HG03175 (cell line): Measurements from ENCODE around the gene GMDS.

Source experiments
- ATAC-seq: cut with Tn5 transposase; IDR thresholded peaks from one replicate; pipeline ENCODE4 v1.9.1; 2021; ENCODE audit warnings: mild to moderate bottlenecking, moderate library complexity; ENCODE audit not compliant: unreplicated experiment

GMDS gene

DNA sequence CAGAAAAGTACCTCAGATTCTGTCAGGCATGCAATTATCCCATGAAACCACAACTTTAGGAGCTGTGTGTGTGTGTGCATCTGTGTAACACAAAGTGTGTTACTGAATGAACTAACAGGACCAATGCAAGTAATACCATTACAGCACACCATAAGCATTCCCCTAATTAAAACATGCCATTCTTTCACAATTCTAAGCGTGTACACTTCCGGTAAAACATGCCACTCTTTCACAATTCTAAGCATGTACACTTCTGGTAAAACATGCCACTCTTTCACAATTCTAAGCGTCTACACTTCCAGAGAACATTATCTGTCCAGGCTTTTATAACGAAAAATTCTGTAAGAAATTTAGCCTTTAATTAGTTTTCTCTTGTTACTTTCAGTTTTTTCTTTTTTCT lies 238.2 kb downstream of the GMDS start:
- ATAC-seq, result no peak

DNA sequence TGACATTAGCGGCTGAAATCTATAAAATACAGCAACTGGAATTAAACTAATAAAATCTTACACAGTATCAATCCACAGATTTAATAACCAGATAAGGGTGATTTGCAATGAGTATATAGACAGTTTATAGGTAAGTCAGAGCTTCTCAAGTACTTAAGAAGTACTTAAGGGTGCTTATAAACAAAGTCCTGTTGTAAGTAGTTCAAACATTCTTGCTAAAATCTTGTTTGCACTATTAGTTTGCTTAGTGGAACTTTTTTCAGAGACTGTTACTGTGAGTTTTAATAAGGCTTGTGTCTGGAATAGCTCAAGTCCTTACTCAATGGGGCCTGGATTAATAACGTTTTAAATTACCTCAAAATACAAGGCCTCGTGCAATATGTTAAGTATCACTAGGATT lies 240.5 kb downstream of the GMDS start:
- ATAC-seq, result no peak

DNA sequence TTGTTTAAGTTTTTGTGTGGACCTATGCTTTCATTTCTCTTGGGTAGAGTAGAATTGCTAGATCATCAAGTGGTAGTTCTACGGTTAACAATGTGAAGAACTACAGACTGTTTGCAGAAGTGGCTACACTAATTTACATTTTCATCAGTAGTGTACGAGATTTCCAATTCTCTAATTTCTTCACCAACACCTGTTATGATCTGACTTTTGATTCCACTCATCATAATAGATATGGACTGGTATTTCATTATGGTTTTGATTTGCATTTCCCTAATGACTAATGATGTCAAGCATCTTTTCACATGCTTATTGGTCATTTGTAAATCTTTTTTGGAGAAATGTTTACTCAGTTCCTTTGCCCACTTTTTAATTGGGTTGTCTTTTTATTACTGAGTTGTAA lies 244.4 kb downstream of the GMDS start:
- ATAC-seq, result no peak

DNA sequence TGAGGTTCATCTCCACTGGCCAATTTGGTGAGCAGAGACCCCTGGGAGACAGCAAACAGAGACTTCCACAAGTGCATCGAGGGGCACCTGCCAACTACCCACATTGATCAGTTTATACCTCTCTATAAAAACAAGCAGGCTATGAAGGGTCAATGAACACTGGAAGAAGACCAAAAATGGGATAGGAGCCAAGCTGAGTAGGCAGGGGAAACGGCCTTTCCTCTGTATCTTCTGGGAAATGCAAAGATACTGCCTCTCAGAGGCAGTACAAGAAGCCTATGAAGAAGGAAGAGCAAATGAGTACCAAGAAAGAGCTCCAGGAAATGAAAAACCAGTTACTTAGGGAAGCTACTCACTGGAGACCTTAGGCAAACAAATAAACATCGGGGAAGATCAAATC lies 247.7 kb downstream of the GMDS start:
- ATAC-seq, result no peak

DNA sequence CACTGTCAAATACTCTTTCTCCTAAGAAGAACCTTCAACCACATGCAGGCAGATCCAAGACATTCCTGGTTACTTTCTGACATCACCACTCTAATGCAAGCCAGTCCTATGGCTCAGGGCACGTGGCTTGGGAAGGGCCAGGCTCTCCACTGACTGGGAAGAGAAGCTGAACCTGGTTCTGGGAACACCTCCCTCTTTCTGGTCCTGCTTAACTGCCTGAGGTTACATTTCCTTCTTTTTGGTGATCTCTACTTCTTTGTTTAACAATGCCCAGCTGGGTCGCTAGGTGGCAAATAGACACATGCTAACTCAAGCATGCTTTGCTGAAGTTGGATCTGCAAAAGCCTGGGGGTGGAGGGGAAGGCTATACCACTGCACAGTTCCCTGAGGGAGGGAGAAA lies 249.8 kb downstream of the GMDS start:
- ATAC-seq, result no peak

DNA sequence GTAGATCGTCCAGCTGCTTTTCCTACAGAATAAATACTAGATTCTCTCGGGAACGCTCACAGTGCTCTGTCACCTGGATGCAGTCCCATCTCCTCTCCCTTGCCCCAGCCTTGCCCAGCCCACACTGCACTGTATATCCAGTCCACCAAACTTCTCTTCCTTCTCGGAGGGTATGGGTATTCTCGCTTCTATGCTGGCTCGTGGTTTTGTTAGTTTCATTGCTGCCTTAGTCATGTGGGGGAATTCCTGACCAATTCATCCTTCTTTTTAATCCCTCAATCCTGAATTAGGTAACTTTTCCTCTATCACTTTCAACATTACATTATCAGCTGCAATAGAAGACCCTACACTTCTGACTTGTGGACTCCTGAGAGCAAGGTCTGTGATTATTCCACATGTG lies 252.4 kb downstream of the GMDS start:
- ATAC-seq, result no peak

DNA sequence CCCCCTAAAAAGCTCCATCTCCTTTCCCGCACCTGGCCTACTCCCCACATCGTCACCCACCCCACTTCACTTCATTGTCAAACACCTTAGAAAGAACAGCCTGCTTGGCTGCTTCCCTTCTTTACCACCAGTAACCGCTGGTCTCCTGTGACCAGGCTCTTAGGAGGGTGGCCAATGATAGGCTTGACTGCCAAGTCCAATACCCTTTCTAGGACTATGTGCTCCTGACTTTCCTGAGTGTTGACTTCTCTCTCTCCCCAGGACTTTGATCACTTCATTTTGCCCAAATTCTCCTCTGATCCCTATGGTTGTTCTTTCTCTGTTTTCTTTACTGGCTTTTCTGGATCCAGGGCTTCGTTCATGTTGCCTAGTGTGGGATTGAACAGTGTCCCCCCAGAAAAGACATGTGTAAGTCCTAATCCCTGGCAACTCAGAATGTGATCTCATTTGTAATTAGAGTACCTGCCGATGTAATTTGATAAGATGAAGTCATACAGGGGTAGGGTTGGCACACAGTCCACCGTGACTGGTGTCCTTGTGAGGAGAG lies 254.0 kb downstream of the GMDS start:
- ATAC-seq, result no peak

DNA sequence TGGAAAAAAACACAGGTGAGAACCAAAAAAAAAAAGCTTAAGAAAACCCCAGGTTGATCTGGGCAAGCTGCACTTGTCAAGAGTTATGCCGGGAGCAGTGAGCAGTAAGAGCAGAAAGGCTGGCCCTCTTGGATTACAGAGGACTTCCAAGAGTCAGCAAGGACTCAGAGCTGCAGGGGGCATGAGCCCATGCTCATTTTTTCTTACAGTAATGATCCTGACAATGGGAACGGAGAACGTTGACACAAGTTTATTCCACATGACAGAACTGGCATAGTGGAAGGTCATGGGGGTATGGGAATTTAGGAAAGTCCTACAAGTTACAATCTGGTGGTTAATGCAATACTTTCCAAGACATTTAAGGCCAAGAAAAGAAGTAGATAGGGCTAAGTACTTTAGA lies 256.6 kb downstream of the GMDS start:
- no peak for ATAC-seq

DNA sequence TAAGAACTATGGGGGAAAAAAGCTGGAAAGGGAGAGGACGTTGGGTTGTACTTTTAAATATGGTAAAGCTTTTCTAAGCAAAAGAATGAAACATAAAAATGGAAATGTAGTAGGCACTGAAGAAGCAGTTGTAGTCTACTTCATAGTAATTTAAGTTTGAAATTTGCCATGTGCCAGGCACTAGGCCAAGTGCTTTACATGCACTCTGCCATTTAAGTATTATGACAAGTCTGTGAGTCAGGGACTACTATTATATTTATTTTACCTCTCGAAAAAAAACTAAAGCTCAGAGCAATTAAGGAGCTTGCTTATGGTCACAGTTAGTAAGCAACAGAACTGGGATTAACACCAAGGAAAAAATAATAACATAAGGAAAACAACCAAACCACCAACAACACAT lies 257.8 kb downstream of the GMDS start:
- no peak for ATAC-seq

DNA sequence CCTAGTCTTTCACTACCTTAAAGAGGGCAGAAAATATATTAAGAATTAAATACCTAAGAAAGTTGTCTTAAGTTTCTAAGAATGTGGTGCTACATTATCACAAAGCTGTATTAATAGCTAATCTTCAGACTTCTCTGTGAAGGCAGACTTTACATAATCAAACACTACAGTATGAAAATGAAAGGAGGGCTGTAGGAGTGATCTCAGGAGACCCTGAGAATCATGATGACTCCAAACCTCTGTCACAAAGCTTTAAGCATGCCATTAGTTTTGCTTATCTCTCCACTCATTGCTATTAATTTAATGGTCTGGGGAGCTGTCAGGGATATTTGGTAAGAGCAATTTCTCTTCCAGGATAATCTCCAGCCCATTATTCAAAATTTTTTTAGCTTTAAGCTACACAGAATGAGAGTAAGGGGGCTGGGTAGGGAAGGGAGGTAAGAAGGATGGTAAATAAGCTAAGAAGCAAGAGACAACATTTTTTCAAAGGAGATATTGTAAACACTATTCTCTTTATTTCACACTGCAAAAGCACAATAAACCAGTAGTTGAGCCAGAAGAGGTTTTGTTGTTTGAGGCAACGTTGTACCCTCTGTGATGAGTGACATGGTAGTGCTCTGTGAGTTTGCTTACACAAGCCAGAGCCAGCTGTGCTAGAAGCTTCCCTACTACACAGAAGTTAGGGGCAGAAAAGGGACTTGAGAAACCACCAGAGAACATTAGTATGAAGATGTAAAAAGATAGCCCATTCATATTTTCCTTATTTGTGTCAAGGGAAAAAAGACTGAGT lies 258.8 kb downstream of the GMDS start:
- ATAC-seq, result no peak

DNA sequence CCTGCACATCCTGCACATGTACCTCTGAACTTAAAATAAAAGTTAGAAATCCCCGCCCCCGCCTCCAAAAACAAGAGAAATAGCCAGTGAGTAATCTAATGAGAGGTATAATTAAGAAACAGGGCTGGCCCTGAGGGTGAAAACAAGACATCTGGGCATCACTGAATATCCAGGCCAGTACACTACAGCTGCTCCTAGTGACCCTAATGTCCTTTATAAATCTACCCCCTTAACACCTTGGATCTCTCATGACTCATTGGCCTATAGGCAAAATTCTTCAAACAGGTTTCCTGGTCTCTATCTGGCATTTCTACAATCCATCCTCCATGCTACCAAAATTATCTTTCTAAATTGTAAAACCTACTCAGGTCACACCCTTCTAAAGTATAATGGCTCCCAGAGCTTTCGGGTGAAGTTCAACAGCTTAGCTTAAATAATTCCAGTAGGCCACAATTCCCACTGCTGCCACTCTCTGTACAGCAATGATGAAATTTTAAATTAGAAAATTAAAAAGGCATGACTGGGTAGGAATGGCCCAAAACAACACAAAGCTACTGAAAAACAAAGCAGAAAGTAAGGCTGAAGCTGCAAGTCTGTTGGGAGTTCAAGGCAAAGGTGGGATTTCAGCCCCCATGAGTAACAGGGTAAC lies 260.9 kb downstream of the GMDS start:
- ATAC-seq, result no peak

DNA sequence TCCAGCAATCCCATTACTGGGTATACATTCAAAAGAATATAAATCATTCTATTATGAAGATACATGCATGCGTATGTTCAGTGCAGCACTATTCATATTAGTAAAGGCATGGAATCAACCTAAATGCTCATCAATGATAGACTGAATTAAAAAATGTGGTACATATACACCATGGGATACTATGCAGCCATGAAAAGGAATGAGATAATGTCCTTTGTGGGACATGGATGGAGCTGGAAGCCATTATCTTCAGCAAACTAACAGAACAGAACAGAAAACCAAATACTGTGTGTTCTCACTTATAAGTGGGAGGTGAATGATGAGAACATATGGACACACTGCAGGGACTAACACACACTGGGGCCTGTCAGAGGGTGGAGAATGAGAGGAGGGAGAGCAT lies 261.6 kb downstream of the GMDS start:
- ATAC-seq, result no peak

DNA sequence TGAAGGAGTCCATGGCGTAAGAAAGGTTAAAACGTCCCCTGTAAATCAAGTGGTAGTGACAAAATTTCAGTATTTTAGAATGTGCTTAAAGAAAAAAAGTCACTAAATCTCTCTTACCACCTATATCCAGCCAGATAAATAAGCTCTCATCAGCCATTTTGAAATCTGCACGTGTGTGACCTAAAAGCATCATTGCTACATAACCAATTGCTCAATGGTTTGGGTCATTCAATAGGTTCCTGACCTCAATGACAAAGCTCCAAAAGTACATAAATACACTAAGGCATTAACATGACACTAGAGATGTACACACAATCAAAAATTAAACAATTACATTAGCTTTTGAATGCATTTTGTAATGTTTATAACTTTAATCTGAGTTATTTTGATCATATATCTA lies 272.4 kb downstream of the GMDS start:
- no peak for ATAC-seq

DNA sequence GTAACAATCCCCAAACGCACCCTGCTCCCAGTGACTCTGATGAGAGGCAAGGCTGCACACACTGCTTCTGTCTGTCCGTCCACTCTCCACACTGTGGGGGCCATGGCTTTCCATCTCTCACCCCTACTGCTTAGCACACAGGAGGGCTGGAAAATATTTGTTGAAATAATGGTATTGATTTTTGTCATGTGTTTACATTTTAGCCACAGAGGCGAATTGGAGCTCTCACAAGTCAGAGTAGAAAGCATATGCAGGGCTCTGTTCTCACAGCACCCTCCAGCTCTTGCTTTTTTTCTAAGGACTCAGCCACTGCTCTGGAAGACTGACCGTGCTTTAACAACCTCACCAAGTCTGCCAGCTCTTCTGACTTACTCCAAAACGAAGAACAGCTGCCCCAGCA lies 273.8 kb downstream of the GMDS start:
- ATAC-seq, result no peak

DNA sequence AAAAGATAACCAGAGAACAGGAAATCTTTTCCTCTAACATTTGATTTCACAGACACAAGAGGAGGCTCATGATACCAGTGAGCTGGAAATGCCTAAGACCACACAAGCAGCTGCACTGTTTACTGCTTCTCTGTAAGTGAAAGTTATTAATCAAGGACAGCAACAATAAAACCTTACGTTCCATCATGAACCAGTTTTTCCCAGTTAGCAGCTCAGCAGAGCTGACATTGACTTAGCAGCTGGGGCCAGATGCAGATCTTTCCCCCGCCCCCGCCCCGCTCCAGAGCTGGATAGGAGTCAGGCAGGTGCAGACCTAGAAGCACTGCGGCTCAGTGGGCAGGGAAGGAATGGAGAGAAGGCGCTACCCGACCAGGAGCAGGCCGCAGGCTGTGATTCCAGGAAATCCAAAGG lies 275.2 kb downstream of the GMDS start:
- ATAC-seq, result no peak

DNA sequence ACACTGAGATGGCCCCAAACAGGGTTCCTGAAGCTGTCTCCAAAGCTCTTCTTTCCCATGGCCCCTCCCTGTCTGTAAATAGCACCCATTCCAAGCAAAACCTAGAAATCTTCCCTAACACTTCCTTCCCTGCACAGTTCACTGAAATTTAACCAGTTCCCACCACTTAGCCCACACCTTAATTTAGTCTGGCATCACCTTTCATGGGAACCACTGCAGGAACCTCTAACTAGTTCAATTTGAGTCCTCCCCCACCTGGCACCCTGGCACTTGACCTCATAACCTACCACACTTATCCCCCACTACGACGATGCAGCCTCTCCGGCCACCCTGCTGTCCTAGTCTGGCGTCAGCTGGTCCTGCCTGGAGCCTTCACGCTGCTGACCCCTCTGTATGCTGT lies 278.7 kb downstream of the GMDS start:
- ATAC-seq, result no peak

DNA sequence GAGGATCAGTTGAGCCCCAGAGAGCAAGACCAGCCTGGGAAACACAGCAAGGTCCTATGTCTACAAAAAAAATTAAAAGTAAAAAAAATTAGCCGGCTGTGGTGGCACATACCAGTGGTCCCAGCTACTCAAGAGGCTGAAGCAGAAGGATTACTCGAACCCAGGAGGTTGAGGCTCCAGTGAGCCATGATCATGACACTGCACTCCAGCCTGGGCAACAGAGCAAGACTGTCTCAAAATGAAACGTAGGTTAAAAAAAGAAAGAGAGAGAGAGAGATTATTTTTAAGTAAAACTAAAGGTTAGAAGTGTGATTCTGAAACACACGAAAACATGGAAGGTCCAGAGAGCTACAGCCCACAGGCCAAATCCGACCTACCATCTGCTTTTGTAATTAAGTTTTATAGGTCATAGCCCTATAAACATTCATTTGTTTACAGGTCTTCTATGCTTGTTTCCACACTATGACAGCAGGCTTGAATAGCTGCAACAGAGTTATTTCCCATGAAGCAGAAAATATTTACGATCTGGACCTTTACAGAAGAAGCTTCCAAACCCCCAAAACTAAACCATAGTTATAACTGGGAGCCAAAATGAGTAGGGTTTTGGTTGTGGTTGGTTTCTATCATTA lies 279.7 kb downstream of the GMDS start:
- no peak for ATAC-seq

DNA sequence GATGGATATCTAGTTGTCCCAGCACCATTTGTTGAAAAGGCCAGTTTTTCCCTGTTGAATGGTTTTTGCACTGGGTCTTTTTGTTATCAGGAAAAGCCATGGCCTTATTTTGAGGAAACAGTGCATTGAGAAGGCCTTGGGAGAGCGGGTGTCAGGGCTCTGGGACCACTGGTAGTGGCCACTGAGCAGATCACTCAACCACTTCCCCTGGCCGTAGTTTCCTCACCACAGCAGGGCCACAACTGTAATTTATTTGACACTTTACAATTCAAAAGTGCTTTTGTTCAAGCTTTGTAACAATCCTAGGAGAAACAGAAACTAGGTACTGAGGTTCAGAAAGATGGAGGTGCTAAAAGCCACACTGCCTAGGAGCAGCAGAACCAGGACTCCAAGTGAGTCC lies 281.8 kb downstream of the GMDS start:
- no peak for ATAC-seq

DNA sequence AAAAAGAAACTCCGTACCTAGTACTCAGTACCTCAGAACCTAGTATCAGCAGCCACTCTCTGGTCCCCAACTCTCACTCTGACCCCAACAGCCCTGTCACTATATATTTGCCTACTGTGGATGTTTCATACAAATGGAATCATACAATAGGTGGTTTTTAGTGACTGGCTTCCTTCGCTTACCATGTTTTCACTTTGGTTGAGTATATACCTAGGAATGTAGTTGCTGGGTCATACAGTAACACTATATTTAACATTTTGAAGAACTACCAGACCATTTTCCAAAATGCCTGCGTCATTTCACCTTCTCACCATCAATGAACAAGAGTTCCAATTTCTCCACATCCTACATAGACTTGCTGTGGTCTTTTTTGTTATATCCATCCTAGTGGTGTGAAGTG lies 283.2 kb downstream of the GMDS start:
- no peak for ATAC-seq

DNA sequence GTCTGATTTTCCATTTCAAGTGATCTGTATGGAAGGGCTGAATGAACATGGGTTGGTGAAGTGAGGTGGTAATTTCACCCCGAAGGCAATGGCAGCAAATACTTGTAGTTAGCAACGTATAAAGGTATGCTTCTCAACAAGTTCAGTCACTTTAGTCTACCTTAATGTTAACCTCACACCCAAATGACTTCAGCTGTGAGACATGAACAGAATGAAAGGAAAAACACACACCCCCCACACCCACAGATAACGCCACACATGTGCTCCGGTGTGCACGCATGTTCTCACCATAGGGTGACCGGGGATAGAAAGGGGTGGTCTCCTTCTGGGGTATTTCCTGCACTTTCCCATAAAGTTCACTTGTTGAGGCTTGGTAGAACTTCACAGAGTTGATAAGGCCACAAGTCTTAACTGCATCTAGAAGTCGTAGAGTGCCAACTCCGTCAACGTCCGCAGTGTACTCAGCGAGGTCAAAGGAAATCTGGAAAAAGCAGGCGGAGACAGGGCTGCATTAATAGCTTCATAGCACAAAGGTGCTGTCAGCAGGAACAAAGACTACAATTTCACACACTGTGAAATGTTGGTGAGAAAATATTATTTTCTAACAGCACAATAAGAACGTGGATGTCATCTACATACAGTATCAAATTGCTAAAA lies 284.8 kb downstream of the GMDS start:
- ATAC-seq, result no peak

DNA sequence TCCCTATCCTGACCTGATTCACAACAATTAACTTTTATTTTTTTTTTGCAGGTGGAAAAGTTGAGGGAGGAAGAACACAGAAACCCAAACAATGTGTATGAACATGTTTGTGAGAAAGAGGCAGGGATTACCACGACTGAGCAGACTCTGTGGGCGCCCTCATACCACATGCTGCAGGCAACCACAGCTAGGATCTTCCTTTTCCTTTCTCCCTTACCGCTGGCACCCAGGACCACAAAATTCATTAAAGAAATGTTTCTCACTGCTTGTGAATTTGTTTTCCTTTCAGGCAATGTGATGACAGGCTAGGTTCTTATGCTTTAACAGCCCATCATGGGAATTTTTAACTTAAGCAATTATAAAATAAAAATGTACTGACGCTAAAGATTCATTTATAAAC lies 287.1 kb downstream of the GMDS start:
- ATAC-seq, result no peak

DNA sequence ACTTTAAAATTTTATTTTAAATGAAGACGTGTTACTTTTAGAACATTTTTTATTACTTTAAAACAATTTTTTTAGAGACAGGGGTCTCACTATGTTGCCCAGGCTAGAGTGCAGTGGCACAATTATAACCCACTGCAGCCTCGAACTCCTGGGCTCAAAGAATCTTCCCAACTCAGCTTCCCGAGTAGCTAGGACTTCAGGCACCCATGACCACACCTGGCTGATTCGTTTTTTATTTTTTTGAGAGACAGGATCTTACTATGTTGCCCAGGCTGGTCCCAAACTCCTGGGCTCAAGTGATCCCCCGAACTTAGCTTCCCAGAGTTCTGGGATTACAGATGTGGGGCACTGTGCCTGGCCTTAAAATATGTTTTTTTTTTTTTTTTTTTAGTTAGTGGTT lies 287.7 kb downstream of the GMDS start:
- no peak for ATAC-seq
